ENCODE measurements around the gene CCM2. TPM values are rescaled to one million over a fixed set of nuclear protein-coding genes. Genes with fewer than 3 reads are reported as not detected.

The CCM2 gene
- total and polyA plus RNA-seq, 5 experiments from 2014 or later = 49.9 to 167 (median 81.7) TPM

DNA sequence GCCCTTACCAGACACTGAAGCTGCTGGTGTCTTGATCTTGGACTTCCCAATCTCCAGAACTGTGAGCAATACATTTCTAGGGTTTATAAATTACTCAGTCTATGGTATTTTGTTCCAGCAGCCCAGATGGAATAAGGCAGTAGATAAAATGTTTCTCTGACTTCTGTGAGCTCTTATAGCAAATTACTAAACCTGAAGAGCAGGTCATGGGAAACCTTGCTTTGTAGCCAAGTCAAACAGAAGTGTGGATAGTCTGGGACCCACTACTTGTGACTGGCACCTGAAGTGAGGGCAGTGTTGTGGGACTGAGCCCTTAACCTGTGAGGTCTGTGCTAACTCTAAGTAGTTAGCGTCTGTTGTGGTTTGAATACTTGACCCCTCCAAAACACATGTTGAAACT, 116.0 kb downstream of the CCM2 start:
- no peak for ATAC-seq
- peaks cover 0 to 1% (median 0%) of the 10 kb centered on the region in 9 donors for H3K9me3 Mint-ChIP-seq
- no peaks in the 10 kb centered on the region for H3K36me3 Mint-ChIP-seq
- peaks cover 0 to 17% (median 2%) of the 10 kb centered on the region in 5 donors for H3K27me3 Mint-ChIP-seq
- no peak overlapping the region for H3K4me3 Mint-ChIP-seq
- DNase-seq = no peak
- H3K4me1 Mint-ChIP-seq = peaks cover 10 to 18% (median 14%) of the 10 kb centered on the region in 4 donors
- H3K27ac Mint-ChIP-seq = peak overlapping the region in 1 of 10 donors; percentile 7
- POLR2A ChIA-PET = interaction anchor here (1.1 kb wide), 1 partner anchor 334 kb away, joined by 3 read pairs; no protein-coding TSS in a partner anchor

DNA sequence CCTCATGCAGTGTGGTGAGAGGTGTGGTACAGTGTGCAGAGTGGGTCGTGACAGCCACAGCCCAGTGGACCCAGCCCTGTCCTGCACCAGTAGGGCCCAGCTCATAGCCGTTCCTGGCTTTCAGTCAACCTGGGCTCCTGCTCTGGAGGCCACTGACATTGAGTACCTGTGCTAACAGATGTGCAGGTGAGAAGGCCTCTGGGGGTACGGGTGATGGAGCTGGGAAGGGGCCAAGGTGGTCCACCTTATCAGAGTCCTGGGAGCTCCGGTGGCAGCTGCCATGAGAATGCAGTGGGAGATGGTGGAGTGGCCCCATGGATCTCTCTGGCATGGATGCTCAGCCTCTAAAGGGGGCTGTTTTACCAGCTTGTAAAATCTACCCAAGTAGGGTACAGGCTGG, 117.6 kb downstream of the CCM2 start:
- H3K9me3 Mint-ChIP-seq = no peaks in the 10 kb centered on the region
- DNase-seq = no peak
- H3K27ac Mint-ChIP-seq = peak overlapping the region in 1 of 10 donors; percentile 15
- H3K36me3 Mint-ChIP-seq = no peaks in the 10 kb centered on the region
- POLR2A ChIA-PET = interaction anchor here (0.5 kb wide), 1 partner anchor 109 kb away, joined by 4 read pairs; no protein-coding TSS in a partner anchor
- H3K27me3 Mint-ChIP-seq = peaks cover 0 to 17% (median 2%) of the 10 kb centered on the region in 5 donors
- peaks cover 3 to 11% (median 8%) of the 10 kb centered on the region in 4 donors for H3K4me1 Mint-ChIP-seq
- no peak for ATAC-seq
- H3K4me3 Mint-ChIP-seq = no peak overlapping the region

DNA sequence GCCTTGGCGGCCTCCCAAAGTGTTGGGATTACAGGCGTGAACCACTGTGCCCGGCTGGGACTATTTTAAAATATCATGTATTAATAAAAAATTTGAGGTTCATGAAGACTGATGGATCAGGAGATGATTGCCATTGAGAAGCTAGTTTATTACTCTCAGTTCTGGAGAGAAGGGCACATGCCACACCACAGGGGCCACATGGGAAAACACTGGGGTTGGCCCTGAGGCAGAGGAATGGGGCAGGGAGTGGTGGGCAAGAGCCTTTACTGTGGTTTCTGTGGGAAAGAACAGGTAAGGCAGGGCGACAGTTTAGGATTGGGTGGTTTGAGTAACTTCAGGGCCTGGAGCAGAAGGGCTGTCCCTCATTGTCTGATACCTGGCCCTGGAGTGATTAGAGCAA, 118.3 kb downstream of the CCM2 start:
- H3K36me3 Mint-ChIP-seq = no peaks in the 10 kb centered on the region
- no peaks in the 10 kb centered on the region for H3K9me3 Mint-ChIP-seq
- no peak overlapping the region for H3K4me3 Mint-ChIP-seq
- ATAC-seq (no peak), DNase-seq (no peak)
- H3K27me3 Mint-ChIP-seq = peaks cover 0 to 17% (median 2%) of the 10 kb centered on the region in 5 donors
- H3K4me1 Mint-ChIP-seq = peaks cover 6 to 15% (median 11%) of the 10 kb centered on the region in 4 donors
- peak overlapping the region in 1 of 10 donors; percentile 65 for H3K27ac Mint-ChIP-seq
- POLR2A ChIA-PET = no interaction called here

DNA sequence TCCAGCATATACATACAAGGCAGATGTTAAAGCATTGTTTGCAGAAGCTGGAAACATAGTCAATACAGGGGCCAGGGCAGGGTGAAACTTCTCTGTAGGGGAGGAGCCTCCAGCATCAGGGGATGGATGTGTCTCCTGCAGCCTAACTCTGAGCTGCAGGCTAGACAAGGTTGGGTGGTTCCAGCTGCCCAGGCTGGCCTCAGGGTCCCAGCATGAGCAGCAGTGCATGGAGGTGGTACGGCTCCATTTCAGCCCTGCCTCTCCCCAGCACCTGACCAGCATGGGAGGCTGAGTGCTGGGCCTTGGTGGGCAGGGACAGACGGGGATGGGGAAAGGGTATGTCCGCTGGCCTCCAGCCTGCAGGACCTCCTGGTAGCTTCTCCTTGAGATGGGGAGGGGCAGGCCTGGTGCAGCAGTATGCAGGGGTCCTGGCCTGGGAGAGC, 118.9 kb downstream of the CCM2 start:
- Mint-ChIP-seq H3K4me1 (peaks cover 8 to 21% (median 16%) of the 10 kb centered on the region in 4 donors), H3K4me3 (no peak overlapping the region), H3K27me3 (peaks cover 0 to 17% (median 2%) of the 10 kb centered on the region in 5 donors), H3K9me3 (no peaks in the 10 kb centered on the region), H3K27ac (no peak overlapping the region), H3K36me3 (no peaks in the 10 kb centered on the region)
- POLR2A ChIA-PET = no interaction called here
- ATAC-seq (no peak), DNase-seq (no peak)

DNA sequence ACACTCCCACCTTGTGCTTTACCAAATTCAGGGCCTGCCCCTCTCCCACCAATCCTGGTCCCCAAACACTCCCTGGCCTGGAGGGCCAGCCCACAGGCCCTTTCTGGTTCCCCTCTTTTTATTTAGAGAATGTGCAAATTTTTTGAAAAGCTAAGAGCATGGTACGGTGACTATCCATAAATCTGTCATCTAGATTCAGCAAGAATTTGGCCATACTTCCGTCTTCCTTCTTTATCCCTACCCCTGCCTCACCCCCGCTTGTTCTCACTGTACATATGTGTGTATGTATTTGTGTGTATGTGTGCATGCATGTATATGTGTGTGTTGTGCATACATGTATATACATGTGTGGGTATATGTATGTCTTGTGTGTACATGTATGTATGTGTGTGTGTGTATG, 119.5 kb downstream of the CCM2 start:
- POLR2A ChIA-PET = no interaction called here
- Mint-ChIP-seq H3K4me1 (peaks cover 6 to 23% (median 18%) of the 10 kb centered on the region in 4 donors), H3K27ac (no peak overlapping the region), H3K4me3 (no peak overlapping the region), H3K36me3 (no peaks in the 10 kb centered on the region), H3K27me3 (peaks cover 0 to 17% (median 2%) of the 10 kb centered on the region in 5 donors), H3K9me3 (no peaks in the 10 kb centered on the region)
- ATAC-seq = no peak
- no peak for DNase-seq

DNA sequence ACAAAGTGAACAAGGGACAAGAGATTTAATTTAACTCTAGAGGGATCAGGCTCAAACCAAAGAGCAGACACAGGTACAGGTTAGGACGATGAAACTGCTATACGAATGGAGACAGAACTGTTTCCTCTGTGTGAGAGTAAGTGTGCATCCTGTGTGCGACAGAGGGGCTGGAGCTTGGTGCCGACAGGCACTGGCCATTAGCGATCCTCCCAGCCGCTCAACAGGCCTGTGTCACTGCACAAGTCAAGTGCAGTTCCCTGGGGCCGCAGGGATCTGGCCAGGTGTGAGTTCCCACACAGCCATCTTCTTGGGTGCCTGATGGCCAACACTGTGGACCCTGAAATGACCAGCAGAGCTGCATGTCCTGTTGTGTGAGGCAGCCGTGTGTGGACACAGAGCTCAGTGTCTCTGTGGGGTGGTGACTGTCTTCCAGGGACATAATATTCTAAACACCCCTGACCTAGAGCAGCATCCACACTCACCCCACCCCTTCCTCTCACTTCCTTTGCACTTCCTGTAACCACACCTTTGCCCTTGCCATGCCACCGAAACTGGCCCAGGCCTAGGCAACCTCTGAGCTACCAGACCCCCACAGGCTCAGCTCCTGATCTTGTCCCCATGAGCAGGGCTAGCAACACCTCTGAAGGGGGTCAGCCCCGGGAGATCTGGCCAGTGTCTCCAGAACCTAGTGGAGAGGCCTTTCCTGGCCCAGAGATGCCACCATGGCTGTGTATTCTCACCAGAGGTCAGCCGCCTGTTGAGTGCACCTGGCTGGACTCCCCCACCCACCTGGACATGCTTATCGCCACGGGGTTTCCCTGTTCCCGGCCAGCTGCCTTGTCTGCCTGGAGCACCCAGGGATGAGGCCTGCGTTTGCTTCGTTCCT, 123.2 kb downstream of the CCM2 start:
- Mint-ChIP-seq H3K27ac (peak overlapping the region; percentile 59 to 89 (median 84)), H3K9me3 (no peaks in the 10 kb centered on the region), H3K36me3 (no peaks in the 10 kb centered on the region), H3K4me3 (peak overlapping the region in 6 of 10 donors; percentile 47 to 71 (median 62)), H3K27me3 (peaks cover 0 to 8% (median 2%) of the 10 kb centered on the region in 5 donors), H3K4me1 (peaks cover 4 to 22% (median 18%) of the 10 kb centered on the region in 4 donors)
- DNase-seq (no peak), ATAC-seq (peak in 1 of 2 donors; percentile 30)
- POLR2A ChIA-PET = interaction anchor here (0.6 to 3.9 kb wide), 3 partner anchors 12 to 247 kb away, joined by 3 to 38 read pairs (median 3); partner anchors contain the start of gene TBRG4

DNA sequence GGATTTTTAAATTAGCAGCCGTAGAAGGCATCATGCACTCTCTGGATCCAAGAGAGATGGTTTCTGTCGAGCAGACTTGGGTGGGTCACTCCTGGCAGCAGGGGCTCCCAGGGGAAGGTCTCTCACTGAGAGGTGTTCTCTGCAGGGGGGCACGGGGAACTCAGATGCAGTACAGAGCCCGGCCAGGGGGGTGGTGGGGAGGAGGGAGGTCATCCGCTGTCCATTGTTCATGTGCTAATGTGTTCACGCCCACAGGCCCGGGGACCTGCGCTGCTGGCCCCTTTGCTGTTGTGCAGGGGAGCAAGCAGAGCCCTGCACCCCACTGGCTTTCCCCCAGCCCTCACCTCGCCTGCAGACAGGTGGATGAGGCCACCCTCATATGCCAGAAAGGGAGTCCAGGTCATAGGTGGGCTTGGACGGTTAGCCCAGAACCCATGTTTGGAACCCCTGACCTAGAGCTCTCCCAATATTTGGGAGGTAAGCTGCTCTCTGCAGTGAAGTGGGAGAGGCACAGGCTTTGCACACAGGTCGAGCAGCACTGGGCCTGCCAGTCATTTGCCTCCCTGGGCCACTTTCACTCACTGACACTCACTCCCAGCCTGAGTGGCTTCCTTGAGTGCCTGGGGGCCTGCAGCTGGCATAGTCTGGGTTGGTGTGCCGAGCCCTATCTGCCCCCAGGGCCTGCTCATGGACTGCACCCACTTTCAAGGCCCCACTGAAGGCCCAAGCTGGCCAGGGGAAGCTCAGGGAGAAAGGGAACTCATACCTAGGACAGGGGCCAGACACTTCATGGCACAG, 124.1 kb downstream of the CCM2 start:
- no peak overlapping the region for H3K4me3 Mint-ChIP-seq
- H3K4me1 Mint-ChIP-seq = peaks cover 2 to 22% (median 18%) of the 10 kb centered on the region in 4 donors
- POLR2A ChIA-PET = interaction anchor here (1.2 to 3.9 kb wide), 3 partner anchors 13 to 146 kb away, joined by 3 to 38 read pairs (median 3); partner anchors contain the start of genes MYO1G and TBRG4
- H3K27me3 Mint-ChIP-seq = peaks cover 0 to 2% (median 0%) of the 10 kb centered on the region in 5 donors
- no peak for DNase-seq
- peak overlapping the region in 7 of 10 donors; percentile 8 to 89 (median 87) for H3K27ac Mint-ChIP-seq
- no peaks in the 10 kb centered on the region for H3K36me3 Mint-ChIP-seq
- ATAC-seq = no peak
- H3K9me3 Mint-ChIP-seq = no peaks in the 10 kb centered on the region

DNA sequence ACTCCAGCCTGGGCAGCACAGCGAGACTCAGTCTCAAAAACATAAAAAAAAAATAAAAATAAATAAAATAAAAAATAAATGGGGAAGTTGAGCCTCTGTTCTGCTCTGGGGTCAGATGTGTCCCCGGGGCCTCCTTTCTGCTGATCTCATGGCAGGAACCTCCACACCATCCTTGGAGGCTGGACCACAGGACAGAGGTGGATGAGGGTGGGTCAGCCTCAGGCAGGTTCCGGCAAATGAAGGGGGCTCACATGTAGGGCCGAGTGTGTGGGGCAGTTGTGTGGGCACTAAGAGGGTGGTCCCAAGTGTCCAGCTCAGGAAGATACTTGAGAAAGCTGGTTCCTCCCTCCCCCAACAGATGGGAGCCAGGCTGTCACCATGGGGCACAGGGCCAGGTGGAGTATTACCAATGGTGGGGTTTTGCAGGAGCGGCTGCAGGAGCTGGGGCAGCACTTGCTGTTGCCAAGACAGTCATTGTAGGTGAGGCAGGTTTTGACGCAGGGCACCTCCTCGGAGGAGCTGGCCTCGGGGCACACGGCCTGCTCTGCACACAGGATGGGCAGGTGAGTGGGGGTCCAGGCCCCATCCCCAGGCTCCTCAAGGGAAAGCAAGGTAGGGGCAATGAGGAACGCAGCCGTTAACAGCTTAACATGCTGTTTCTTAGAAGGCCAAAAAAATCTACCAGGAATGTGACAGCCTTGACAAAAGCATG, 125.3 kb downstream of the CCM2 start:
- Mint-ChIP-seq H3K4me3 (no peak overlapping the region), H3K4me1 (peaks cover 5 to 22% (median 18%) of the 10 kb centered on the region in 4 donors), H3K27me3 (no peaks in the 10 kb centered on the region), H3K27ac (peak overlapping the region in 3 of 10 donors; percentile 49 to 66 (median 60)), H3K9me3 (no peaks in the 10 kb centered on the region), H3K36me3 (no peaks in the 10 kb centered on the region)
- POLR2A ChIA-PET = interaction anchor here (1.5 to 3.9 kb wide), 2 partner anchors 14 to 147 kb away, joined by 3 to 38 read pairs; partner anchors contain the start of genes MYO1G and TBRG4
- ATAC-seq = no peak
- DNase-seq = no peak

Other genes with a start within 250 kb of the CCM2 start
- 100 to 1,000 TPM; 673 to 688 TPM for gene PPIA, start 203.5 kb upstream of the CCM2 start, total RNA-seq
- 1,000 to 10,000 TPM; 3,578 to 3,931 (median 3,619) TPM for gene PPIA, start 203.5 kb upstream of the CCM2 start, polyA plus RNA-seq
- 100 to 1,000 TPM; 156 to 164 TPM for gene H2AZ2, start 152.1 kb upstream of the CCM2 start, total RNA-seq
- 100 to 1,000 TPM; 236 to 254 (median 247) TPM for gene H2AZ2, start 152.1 kb upstream of the CCM2 start, polyA plus RNA-seq
- gene PURB, start 114.7 kb upstream of the CCM2 start, total RNA-seq = 10 to 100 TPM; 28.1 TPM
- 1 to 10 TPM; 2.0 to 3.2 (median 2.6) TPM for gene PURB, start 114.7 kb upstream of the CCM2 start, polyA plus RNA-seq
- gene MYO1G, start 21.2 kb upstream of the CCM2 start, total RNA-seq = 10 to 100 TPM; 44.4 to 44.5 TPM
- gene MYO1G, start 21.2 kb upstream of the CCM2 start, polyA plus RNA-seq = 100 to 1,000 TPM in 1 of 3 donors, 10 to 100 TPM in 2; 60.0 to 106 (median 73.8) TPM
- under 1 TPM; 0.13 to 0.16 TPM for gene NACAD, start 88.8 kb downstream of the CCM2 start, total RNA-seq
- gene NACAD, start 88.8 kb downstream of the CCM2 start, polyA plus RNA-seq = under 1 TPM; 0.06 to 0.15 (median 0.15) TPM
- gene TBRG4, start 111.5 kb downstream of the CCM2 start, total RNA-seq = 100 to 1,000 TPM; 154 to 167 TPM
- 10 to 100 TPM; 51.3 to 95.7 (median 69.0) TPM for gene TBRG4, start 111.5 kb downstream of the CCM2 start, polyA plus RNA-seq
- gene RAMP3, start 157.6 kb downstream of the CCM2 start, total RNA-seq = not detected
- not detected for gene RAMP3, start 157.6 kb downstream of the CCM2 start, polyA plus RNA-seq